GM21390 (cell line): ENCODE measurements around the gene MYOF.
"Not testable (repeated sequence)": the region's sequence is repeated elsewhere in the genome, so short reads cannot be mapped to it uniquely, and the experiment has no call there.

Experiments
- ATAC-seq: cut with Tn5 transposase; IDR thresholded peaks from one replicate; pipeline ENCODE4 v1.9.1; 2021; ENCODE audit not compliant: unreplicated experiment

MYOF gene

GRCh38 chr10:93458821-93459257 is 23.3 kb downstream of the MYOF start:
- no peak for ATAC-seq

GRCh38 chr10:93457511-93457910 is 24.6 kb downstream of the MYOF start:
- ATAC-seq = no peak

- no peak for ATAC-seq
Measured at GRCh38 chr10:93456480-93456879, 25.7 kb downstream of the MYOF start.

DNA sequence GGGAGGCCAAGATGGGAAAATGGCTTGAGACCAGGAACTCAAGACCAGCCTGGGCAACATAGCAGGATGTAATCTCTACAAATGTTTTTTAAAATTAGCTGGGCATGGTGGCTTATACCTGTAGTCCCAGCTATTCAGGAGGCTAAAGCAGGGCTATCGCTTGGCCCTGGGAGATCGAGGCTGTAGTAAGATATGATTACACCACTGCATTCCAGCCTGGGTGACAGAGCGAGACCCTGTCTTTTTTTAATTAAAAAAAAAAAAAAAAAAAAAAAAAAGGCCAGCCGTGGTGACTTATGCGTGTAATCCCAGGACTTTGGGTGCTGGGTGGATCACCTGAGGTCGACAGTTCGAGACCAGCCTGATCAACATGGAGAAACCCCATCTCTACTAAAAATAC is 27.4 kb downstream of the MYOF start:
- no peak for ATAC-seq

DNA sequence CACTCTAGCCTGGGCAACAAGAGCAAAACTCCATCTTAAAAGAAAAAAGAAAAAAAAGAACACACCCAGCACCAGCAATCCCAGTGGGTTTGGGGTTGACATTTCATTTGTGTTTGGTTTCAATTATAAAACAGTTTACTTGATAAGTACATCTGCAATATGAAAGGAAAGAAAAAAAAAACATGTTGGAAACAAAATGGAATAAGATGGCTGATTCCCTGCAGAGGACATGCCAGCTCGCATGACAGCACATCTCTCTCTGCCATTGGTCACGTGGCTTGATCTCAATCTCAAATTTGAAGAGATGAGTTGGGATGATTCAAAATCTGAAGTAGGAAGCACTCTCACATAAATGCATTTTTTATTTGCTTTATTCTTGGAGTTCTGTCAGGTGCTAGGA is 28.0 kb downstream of the MYOF start:
- ATAC-seq = no peak

- ATAC-seq = no peak
Measured at GRCh38 chr10:93452143-93452542, 30.0 kb downstream of the MYOF start.

DNA sequence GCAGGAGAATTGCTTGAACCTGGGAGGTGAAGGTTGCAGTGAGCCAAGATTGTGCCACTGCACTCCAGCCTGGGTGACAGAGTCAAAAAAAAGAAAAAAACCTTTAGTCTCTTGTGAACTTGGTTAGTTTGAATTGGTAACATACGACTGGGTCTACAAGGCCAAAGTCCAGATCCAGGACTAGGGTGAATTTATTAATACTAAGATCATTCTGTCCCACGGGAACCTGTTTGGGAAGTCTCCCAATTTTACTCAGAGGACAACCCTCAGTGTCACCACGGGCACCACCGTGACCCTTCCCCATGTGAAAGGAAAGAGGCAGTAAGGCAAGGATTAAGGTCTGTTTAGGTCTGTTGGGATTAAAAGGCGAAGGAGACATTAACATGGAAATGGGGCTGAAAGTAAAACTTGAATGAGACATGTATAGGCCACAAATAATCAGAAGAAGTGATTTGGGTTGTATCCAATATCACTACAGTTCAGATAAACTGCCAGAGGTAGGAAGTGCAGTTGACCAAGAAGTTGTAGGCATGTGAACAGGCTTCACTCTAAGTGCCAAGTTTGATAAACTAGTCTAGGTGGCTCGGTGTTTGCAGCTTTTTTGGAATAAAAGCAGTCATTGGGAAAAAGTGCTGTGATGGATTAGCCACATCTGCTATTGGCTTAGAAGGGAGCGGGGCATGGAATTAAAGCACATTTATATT is 30.7 kb downstream of the MYOF start:
- ATAC-seq = no peak

DNA sequence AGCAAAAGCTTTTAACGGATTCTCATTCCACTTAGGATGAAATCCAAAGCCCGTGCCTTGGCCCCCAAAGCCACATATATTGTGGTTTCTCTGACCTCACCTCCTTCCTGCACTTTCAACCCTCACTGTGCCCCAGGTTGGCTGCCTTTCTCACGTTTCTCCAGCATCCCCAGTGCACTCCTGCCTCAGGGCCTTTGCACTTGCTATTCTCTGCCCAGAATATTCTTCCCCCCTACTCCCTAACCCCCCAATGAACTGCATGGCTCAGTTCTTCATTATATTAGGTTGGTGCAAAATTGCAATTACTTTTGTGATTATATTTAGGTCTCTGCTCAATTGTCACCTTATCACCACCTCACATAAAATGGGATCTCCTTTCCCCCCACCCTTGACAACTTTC is 34.2 kb downstream of the MYOF start:
- ATAC-seq = no peak

DNA sequence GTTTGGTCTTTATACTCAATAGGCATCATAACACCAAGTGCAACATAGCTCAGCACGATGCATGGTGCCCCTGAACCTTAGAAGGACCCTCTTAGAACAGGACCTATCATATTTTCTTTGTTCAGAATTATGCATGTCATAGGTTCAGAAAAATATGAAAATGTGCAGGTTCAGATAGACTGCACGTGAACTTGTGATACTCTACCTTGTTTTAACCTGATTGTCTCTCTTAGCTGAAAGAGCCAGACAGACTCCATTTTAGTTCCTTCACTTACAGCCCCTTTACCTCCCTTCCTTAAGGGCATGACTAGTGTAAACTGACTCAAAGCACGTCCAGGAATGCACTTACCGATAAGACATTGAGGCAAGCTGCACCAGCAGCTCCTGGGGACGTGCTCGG is 35.1 kb downstream of the MYOF start:
- no peak for ATAC-seq

DNA sequence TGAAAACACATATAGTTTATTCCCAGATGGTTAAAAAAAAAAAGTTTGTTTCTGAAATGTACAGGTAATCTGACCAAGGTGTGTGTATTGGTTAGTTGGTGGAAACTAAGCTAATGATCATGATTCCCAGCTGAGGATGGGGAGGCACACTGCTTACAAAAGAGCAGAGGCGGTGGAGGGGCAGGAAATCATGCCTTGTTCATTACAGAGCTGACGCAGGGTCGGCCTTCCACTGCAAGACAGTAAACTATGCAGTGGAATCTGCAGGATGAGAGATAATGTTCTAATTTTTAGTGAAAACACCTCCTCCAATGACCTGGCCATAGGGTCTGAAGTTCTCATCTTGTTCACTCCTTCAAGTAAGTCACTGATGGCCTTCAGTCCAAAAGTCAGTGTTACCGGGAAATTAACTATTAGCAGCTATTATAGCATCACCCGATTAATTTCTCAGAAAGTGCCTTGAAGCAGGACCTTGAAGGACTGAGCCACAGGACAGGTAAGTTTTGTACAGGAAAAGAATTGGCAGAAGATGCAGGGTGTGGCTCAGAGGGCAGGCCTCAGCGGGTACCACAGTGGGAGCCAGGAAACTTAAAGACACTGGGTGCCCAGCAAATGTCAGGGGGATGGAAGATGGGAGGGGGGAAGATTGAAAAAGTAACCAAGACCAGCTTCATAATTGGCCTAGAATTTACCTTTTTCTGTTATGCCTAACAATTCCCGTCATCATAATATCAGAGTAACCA is 36.0 kb downstream of the MYOF start:
- ATAC-seq = no peak

DNA sequence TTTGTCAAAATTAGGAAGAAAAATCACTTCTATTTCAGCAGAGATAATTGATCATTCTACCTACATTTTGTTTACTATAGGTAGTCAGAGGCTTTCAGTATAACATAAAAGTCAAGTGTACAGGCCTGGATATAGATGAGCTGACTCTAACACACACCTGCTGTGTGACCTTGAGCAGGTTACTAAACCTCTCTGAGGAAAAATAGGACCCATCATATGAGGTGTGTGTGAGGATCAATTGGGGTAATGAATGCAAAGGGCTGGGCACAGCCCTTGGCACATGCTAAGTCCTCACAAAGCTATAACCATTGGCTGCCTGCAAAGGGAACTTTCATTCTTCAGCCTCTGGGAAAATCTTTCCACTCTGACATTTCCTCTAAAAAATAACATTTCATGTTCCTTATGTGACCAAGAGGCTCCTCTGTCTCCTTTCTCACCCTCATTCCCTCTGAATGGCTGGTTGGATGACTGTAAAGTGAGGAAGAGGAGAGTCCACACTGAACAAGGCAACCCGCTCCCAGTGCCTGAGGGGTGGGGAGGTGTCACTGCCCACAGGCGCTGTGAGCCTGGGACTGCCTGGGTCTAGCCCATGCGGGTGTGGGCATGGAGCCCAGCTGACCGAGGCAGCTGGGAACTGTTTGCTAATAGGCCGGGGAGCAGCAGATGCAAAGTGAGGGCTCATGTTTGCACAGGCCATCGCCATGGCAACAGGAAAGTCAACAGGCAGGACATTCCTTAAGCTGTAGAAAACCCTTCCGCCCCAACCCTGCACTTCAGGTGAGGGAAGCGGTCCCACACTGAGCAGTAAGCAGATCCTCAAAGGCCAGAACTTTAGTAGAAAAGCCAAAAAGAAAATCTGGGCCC is 36.8 kb downstream of the MYOF start:
- ATAC-seq = no peak

DNA sequence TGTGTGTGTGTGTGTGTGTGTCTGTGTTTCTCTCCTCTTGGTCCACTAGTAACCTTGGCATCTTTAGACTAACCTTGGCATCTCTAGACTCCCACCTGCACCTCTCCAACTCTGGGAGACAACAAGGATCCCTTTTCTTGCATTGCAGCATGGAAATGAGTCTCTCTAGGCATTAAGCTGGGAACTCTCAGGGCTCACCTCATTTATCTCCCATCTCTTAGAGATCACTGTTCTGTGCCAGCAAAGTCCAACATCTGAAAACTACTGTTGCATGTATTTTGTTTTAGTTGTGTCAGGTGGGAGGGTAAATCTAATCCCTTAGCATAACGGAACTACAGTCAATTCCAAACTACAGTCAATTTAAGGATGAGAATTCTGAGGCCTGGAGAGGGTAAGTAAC is 38.7 kb downstream of the MYOF start:
- ATAC-seq = no peak

DNA sequence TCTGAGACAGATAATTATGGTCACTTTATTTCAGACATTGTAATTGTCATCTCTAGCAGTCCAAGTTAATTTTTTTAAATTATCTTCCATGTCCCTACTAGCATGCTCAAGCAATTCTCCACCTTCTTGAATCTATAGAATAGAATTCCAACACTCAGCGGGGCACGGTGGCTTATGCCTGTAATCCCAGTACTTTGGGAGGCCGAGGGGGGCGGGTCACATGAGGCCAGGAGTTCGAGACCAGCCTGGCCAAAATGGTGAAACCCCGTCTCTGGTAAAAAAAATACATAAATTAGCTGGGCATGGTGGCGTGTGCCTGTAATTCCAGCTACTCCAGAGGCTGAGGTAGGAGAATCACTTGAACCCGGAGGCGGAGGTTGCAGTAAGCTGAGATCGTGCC is 39.4 kb downstream of the MYOF start:
- ATAC-seq = not testable (repeated sequence)

- ATAC-seq = no peak
Measured at GRCh38 chr10:93440591-93441091, 41.5 kb downstream of the MYOF start.

- ATAC-seq = no peak
Measured at GRCh38 chr10:93438613-93439253, 43.4 kb downstream of the MYOF start.

- no peak for ATAC-seq
Measured at GRCh38 chr10:93437946-93438612, 44.1 kb downstream of the MYOF start.

GRCh38 chr10:93437086-93437945 is 44.8 kb downstream of the MYOF start:
- no peak for ATAC-seq

GRCh38 chr10:93436591-93437085 is 45.5 kb downstream of the MYOF start:
- ATAC-seq = no peak
